Inflammatory macrophage (primary cell): ENCODE data around the gene RGCC.

ENCODE experiments used
- DNase-seq, 2 donors: peaks; one replicate each; pipeline ENCODE4 v3.0.0-alpha.2; 2020 to 2022

The RGCC gene

DNA sequence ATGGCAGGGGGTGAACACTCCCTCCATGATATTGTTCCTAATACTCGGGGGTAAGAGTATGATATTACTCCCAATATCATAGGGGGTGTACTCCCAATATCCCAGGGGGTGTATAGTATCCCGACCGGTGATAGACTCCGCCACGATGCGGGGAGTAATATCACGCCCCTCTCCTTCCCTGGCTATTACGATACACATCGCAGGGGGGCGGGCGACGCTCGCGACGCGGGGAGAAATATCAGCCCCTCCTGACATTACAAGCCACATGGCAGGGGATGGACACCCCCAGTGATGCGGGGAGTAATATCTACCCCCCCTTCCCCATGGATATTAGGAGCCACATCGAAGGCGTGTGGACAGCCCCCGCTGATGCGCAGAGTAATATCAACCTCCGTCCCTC is 3.2 kb upstream of the RGCC start:
- no peak for DNase-seq

DNA sequence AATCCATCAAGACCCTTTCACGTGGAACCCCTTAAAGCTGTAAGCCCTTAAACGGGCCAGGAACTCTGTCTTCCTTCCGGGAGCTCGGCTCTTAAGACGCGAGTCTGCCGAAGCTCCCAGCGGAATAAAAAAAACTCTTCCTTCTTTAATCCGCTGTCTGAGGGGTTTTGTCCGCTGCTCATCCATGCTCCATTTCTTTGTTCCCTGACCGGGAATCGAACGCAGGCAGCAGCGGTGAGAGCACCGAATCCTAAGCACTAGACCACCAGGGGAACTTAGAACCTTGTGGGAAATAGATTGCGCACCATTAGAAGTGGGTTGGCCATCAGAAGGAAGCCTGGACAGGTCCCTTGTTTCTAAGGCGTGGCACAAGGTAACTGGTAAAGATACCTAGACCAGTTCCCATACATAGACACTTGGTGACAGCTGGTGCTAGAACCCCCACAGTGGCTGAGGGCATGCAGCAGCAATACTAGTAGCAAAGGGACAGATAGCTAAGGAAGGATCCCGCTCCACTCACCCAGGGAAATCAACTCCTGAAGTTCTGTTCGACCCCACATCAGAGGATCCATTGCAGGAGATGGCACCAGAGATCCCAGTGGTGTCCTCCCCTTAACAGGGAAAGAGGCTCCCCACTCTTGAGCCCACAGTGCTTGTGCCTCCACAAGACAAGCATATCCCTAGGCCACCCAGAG is 1.5 kb upstream of the RGCC start:
- no peak for DNase-seq

DNA sequence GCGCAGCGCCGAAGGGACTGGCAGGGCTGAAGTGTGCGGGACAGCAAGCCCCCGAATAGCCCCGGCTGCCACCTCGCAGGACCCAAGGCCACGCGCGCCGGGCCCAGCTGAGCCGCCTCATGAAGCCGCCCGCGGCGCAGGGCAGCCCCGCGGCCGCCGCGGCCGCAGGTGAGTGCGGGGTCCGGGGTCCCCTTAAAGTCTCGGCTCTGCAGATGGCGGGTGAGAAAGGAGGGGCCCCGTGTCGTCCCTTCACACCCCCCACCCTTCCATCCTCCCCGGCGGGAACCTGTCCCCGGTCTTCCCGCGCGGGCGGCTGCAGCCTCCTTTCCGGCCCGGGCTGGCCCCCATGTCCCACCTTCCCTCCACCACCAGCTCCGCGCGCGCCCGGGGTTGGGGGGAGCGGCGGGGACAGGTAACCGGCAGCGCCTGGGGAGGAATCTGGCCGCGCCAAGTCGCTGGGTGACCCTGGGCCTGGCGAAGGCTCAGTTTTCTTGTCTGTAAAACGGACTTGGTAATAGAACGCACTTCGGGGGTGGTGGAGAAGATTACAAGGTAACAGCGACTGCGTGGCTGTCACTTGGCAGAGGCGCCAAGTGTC is 338 bp downstream of the RGCC start:
- DNase-seq, result no peak

GRCh38 chr13:41458187-41458760 is 924 bp downstream of the RGCC start:
- DNase-seq, result peak in 1 of 2 donors; percentile 78

GRCh38 chr13:41458761-41459431 is 1.5 kb downstream of the RGCC start:
- DNase-seq, result peak; percentile 80 to 91

- DNase-seq, result peak in 1 of 2 donors; percentile 12
Observed at GRCh38 chr13:41459432-41460073, 2.2 kb downstream of the RGCC start.

DNA sequence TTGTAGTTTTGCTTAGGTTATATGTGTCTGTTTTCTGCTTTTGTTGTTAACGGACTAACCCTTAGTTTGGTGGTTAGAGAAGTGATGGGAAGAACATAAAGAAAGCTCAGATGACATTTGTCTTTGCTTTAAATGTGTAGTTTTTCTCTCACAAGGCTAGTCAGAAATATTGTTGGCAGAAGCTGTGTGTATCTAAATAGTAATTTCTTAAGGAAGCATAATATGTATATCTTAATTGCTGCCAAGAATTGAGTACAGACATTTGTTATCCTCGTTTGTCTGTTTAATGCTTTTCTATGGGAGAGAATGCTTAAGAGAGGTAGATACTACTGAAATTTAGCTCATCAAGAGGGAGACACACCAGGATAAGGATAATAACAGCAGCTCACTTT is 2.7 kb downstream of the RGCC start:
- DNase-seq, result no peak

- peak in 1 of 2 donors; percentile 12 for DNase-seq
Observed at GRCh38 chr13:41460930-41461329, 3.6 kb downstream of the RGCC start.

DNA sequence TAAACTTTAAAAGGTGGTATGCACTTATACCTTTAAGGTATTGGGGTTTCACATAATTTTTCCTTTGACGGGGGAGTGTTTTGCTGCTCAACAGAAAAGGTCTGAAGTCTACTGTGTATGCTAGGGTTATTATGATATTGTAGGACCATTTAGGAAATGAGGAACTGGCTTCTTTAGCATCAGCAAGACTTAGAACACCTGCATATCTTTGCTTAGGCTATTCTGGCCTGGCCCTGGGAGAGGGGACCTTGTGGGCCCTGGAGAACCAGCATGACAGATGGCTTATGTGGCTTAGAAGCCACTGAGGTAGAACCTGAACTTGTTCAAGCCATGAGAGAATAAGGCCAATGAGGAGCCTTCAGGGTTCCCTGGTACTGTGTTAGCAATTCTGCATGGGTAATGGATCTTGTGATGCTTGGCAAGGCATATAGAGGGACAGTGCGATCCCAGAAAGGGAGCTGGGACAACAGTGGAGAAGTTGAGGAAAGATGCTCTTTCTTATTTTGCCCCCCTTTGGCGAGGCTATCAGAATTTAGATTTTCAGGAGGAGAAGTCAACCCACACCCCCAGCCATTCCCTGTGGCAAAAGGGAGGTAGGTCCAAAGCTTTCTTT is 4.3 kb downstream of the RGCC start:
- DNase-seq, result peak in 1 of 2 donors; percentile 13

DNA sequence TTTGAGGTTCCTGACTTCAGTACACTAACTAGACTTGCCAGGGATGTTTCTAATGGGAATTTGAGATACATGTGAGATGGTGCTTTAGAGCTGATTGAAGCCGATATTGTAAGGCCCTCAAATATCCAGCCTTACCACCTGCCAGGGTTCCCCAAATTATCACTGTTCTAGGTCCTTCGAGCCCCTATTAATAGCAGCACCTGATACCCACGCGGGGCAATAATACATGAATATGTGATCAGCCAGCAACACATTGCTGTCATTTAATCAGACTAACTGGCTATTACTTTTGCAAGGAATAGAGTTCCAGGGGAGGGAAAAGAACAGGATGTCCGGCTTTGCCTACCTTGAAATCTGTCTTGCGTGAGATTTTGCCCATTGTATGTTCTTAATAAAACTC is 5.1 kb downstream of the RGCC start:
- peak in 1 of 2 donors; percentile 7 for DNase-seq

GRCh38 chr13:41463838-41464602 is 6.7 kb downstream of the RGCC start:
- peak in 1 of 2 donors; percentile 31 for DNase-seq

GRCh38 chr13:41465241-41465847 is 8.0 kb downstream of the RGCC start:
- peak; percentile 90 to 94 for DNase-seq

DNA sequence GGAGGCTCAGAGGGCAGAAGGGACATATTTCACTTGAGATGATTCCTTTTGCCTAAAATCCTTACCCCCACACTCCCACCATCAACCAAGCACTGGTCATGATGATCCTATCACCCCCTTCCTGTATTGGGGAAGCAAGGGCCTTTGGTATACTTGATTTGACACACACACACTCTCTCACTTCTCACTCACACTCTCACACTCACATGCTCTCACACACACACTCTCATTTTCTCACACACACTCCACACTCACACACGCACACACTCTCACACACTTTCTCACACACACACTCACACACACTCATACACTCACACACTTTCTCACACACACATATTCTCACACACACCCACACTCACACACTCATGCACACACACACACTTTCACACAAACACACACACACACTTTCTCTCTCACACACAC is 8.6 kb downstream of the RGCC start:
- DNase-seq, result peak; percentile 38 to 61

- DNase-seq, result no peak
Observed at GRCh38 chr13:41467425-41467945, 10.1 kb downstream of the RGCC start.

DNA sequence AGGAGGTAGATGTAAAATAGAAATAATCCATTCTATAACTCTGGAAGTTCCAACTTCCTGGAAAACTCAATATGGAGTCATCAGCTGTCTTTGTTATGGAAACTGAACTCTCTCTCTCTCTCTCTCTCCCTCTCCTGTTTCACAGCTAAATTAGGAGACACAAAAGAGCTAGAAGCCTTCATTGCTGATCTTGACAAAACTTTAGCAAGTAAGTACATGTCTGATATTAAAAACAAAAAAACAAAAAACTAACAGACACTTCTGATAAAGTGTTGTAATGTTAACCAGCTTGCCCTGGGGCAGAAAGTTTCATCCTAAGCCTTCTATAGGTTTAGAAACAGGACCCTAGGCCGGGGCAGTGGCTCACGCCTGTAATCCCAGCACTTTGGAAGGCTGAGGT is 11.3 kb downstream of the RGCC start:
- no peak for DNase-seq

DNA sequence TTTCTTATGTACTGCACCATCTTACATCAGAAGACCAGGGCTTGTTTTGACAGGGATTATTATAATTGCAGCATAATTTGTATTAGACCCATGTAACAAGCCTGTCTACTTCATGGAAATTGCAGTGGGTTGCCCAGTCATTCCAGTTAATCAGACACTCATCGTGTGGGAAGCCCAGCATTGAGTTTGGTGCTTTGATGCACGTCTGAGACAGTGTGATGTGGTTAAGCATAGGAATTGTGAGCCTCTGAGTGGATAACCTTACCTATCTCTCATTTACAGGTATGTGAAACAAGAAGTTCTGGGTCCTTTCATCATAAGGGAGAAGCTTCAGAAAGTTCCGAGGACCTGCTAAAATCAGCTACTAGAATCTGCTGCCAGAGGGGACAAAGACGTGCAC is 12.8 kb downstream of the RGCC start:
- no peak for DNase-seq

DNA sequence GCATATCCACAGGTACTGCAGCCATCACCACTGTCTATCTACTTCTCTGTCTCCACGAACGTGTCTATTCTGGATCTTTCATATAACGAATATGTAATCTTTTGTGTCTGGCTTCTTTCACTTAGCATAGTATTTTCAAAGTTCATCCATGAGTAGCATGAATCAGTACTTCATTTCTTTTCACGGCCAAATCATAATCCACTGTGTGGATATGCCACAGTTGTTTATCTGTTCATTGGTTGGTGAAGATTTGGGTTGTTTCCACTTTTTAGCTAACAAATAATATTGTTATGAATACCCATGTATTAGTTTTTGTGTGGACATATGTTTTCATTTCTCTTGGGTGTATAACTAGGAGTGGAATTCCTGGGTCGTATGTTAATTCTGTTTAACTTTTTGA is 14.4 kb downstream of the RGCC start:
- no peak for DNase-seq

GRCh38 chr13:41487222-41487621 is 29.9 kb downstream of the RGCC start:
- DNase-seq, result no peak

GRCh38 chr13:41488124-41488523 is 30.8 kb downstream of the RGCC start:
- no peak for DNase-seq

DNA sequence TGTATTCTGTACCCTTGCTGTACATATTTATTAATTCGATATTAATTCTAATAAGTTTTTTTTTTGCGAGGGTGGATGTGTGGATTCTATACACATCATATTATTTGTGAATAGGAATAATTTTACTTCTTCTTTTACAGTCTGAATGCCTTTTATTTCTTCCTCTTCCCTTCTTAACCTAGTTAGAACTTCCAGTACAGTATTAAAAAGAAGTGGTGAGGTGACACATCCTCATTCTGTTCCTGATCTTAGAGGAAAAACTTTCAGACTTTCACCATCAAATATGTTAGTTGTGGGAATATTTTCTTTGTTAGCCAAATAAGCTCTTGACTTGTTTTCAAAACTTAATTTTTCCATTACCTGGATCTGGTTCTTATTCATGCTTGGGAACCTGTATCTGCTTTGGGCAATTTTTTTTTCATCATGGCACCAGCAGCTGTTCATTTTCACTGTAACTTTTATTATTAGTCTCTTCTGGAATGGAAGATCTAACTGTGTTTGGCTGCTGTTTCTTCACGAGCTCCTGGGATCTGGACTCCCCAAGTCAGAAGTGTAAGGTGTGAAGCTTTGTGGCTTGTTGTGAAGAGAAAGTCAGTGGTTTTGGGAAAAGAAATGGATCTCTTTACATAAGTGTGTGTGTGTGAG is 33.1 kb downstream of the RGCC start:
- DNase-seq, result peak in 1 of 2 donors; percentile 48

DNA sequence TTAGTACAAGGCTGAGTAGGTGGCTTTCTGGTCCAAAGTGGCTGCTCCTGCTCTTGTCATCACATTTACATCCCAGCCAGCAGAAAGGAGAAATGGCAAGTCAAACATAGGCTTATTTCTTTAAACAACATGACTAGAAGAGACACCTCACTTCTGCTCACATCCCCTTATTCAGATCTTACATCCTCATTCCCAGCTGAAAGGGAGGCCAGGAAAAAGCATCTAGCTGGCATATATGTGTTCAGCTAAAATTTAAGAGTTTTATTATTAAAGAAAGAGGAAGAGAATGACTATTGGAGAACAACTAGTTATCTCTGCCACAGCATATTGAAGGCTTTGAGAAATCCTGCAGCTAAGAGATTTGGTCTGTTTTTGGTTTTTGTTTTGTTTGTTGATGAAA is 34.1 kb downstream of the RGCC start:
- DNase-seq, result peak in 1 of 2 donors; percentile 35
